ENCODE data around the gene ASB5.

- TF ChIP-seq USF2 (IDR thresholded peaks at IDR 0.05; ENCODE audit: low read length) (no peak), SP1 (IDR thresholded peaks at IDR 0.05; ENCODE audit: low read depth, low read length) (no peak), CTCF (IDR thresholded peaks at IDR 0.05; ENCODE audit: control extremely low read depth in 1 of 3, insufficient read depth in 1 of 3, low read depth in 1 of 3, low read length in 3 of 3) (no peak), SIRT6 (IDR thresholded peaks at IDR 0.05; ENCODE audit: low read length) (no peak), YY1 (IDR thresholded peaks at IDR 0.05; ENCODE audit: low read depth, low read length) (no peak), JUN (IDR thresholded peaks at IDR 0.05; ENCODE audit: low read depth, low read length) (no peak), POLR2A (IDR thresholded peaks at IDR 0.05; ENCODE audit: control extremely low read depth in 1 of 2, low read depth in 2 of 2, low read length in 2 of 2) (no peak), CBX8 (IDR thresholded peaks at IDR 0.05; ENCODE audit: borderline replicate concordance, low read depth, low read length) (no peak)
These were observed 80.4 kb downstream of the ASB5 start for GRCh38 chr4:176188654-176189053.

Data from H1 (cell line).